OCI-LY1 (cell line): Measurements from ENCODE around the gene GJC2.
"Not testable (repeated sequence)": the region's sequence is repeated elsewhere in the genome, so short reads cannot be mapped to it uniquely, and the experiment has no call there.

Experiments used
- H2AFZ ChIP-seq: fragments of 200-600 bp; sonication (generic), shearing (Covaris generic); 2 replicates; pipeline ENCODE4 v1.6.0; 2014; ENCODE audit warnings: antibody characterized with exemption, mild to moderate bottlenecking, low read length
- H3F3A ChIP-seq: fragments of 200-600 bp; sonication (generic), shearing (Covaris generic); 2 replicates; pipeline ENCODE4 v1.6.0; 2014; ENCODE audit warnings: mild to moderate bottlenecking, antibody characterized with exemption, low read length, moderate library complexity; ENCODE audit not compliant: insufficient read depth
- H3K27ac ChIP-seq: fragments of 200-600 bp; sonication (generic); 2 replicates; pipeline ENCODE4 v1.5.1; 2014; ENCODE audit warnings: low read length, mixed run types, mild to moderate bottlenecking, low read depth; ENCODE audit not compliant: poor library complexity, severe bottlenecking
- H3K27me3 ChIP-seq: fragments of 200-600 bp; sonication (generic); 2 replicates; pipeline ENCODE4 v1.6.0; 2014; ENCODE audit warnings: antibody characterized with exemption, mild to moderate bottlenecking, low read length, moderate library complexity; ENCODE audit not compliant: insufficient read depth
- H3K36me3 ChIP-seq: fragments of 200-600 bp; sonication (generic); 2 replicates; pipeline ENCODE4 v1.6.1; 2014; ENCODE audit warnings: mild to moderate bottlenecking, antibody characterized with exemption, low read length, moderate library complexity, mixed read lengths; ENCODE audit not compliant: insufficient read depth
- H3K4me1 ChIP-seq: fragments of 200-600 bp; sonication (generic); 2 replicates; pipeline ENCODE4 v1.5.1; 2014; ENCODE audit warnings: mild to moderate bottlenecking, low read length, moderate library complexity; ENCODE audit not compliant: insufficient read depth, severe bottlenecking
- H3K4me2 ChIP-seq: fragments of 200-600 bp; sonication (generic), shearing (Covaris generic); 2 replicates; pipeline ENCODE4 v1.6.1; 2014; ENCODE audit warnings: low read length
- H3K4me3 ChIP-seq: fragments of 200-600 bp; sonication (generic); 2 replicates; pipeline ENCODE4 v1.5.1; 2014; ENCODE audit warnings: low read length, low read depth, mild to moderate bottlenecking, mixed read lengths; ENCODE audit not compliant: poor library complexity, severe bottlenecking
- H3K79me2 ChIP-seq: fragments of 200-600 bp; shearing (Covaris generic); 2 replicates; pipeline ENCODE4 v1.6.1; 2016; ENCODE audit warnings: mixed run types, low read length, mixed read lengths; ENCODE audit not compliant: insufficient read depth
- H3K9ac ChIP-seq: fragments of 200-600 bp; sonication (generic), shearing (Covaris generic); 2 replicates; pipeline ENCODE4 v1.6.1; 2014; ENCODE audit warnings: mild to moderate bottlenecking, low read length, mixed read lengths
- H3K9me2 ChIP-seq: fragments of 200-600 bp; sonication (generic), shearing (Covaris generic); 2 replicates; pipeline ENCODE4 v1.6.1; 2014; ENCODE audit warnings: low read depth, mild to moderate bottlenecking, low read length, mixed read lengths
- H3K9me3 ChIP-seq: fragments of 200-600 bp; shearing (Covaris generic); 2 replicates; pipeline ENCODE4 v1.6.1; 2014; ENCODE audit warnings: low read length, mixed read lengths
- H4K20me1 ChIP-seq: fragments of 200-600 bp; sonication (generic), shearing (Covaris generic); 2 replicates; pipeline ENCODE4 v1.6.0; 2016; ENCODE audit warnings: mild to moderate bottlenecking, low read length; ENCODE audit not compliant: insufficient read depth
- EZH2 ChIP-seq: fragments of 200-600 bp; sonication (generic), shearing (Covaris generic); IDR thresholded peaks from 2 replicates; pipeline ENCODE4 v1.8.0; 2017; ENCODE audit warnings: borderline replicate concordance, mixed run types, mild to moderate bottlenecking, antibody characterized with exemption, low read length, moderate library complexity, mixed read lengths
- TF ChIP-seq, protein P1 (sequence below): fragments of 200-600 bp; sonication (generic), shearing (Covaris generic); IDR thresholded peaks from 2 replicates; pipeline ENCODE4 v1.5.1; 2017; ENCODE audit warnings: mild to moderate bottlenecking, antibody characterized with exemption, low read length, moderate library complexity, mixed read lengths

GJC2 gene

DNA sequence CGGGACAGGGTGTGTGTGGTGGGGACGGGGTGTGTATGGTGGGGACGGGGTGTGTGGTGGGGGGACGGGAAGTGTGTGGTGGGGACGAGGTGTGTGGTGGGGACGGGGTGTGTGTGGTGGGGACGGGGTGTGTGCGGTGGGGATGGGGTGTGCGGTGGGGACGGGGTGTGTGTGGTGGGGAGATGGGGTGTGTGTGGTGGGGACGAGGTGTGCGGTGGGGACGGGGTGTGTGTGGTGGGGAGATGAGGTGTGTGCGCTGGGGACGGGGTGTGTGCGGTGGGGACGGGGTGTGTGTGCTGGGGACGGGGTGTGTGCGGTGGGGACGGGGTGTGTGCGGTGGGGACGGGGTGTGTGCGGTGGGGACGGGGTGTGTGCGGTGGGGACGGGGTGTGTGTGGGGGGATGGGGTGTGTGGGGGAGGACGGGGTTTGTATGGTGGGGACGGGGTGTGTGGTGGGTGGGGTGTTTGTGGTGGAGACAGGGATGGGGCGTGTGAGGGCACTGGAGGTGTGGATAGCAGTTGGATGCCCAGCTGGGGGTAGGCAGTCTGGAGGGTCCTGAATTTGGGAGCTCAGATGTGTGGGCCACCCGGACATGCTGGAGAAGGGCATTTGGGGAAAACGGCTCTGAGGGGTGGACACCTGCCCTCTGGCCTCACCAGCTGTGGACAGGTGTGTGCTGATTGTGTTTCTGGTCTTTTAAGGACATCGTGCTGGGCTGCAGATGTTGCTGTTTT lies 32.7 kb downstream of the GJC2 start:
- H3K4me3 ChIP-seq: no peak overlapping the region
- H3K27ac ChIP-seq: no peak overlapping the region
- no peaks in the 10 kb centered on the region for H3K27me3 ChIP-seq
- no peak overlapping the region for H2AFZ ChIP-seq
- H3K9me2 ChIP-seq: no peaks in the 10 kb centered on the region
- H3K79me2 ChIP-seq: no peaks in the 10 kb centered on the region
- H3K36me3 ChIP-seq: no peaks in the 10 kb centered on the region
- no peaks in the 10 kb centered on the region for H3K4me1 ChIP-seq
- no peaks in the 10 kb centered on the region for H4K20me1 ChIP-seq
- no peaks in the 10 kb centered on the region for H3F3A ChIP-seq
- no peak overlapping the region for H3K4me2 ChIP-seq
- no peaks in the 10 kb centered on the region for H3K9me3 ChIP-seq
- H3K9ac ChIP-seq: no peak overlapping the region
- TF ChIP-seq, protein P1, sequence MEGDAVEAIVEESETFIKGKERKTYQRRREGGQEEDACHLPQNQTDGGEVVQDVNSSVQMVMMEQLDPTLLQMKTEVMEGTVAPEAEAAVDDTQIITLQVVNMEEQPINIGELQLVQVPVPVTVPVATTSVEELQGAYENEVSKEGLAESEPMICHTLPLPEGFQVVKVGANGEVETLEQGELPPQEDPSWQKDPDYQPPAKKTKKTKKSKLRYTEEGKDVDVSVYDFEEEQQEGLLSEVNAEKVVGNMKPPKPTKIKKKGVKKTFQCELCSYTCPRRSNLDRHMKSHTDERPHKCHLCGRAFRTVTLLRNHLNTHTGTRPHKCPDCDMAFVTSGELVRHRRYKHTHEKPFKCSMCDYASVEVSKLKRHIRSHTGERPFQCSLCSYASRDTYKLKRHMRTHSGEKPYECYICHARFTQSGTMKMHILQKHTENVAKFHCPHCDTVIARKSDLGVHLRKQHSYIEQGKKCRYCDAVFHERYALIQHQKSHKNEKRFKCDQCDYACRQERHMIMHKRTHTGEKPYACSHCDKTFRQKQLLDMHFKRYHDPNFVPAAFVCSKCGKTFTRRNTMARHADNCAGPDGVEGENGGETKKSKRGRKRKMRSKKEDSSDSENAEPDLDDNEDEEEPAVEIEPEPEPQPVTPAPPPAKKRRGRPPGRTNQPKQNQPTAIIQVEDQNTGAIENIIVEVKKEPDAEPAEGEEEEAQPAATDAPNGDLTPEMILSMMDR: no peak
- no peak for TF ChIP-seq EZH2

DNA sequence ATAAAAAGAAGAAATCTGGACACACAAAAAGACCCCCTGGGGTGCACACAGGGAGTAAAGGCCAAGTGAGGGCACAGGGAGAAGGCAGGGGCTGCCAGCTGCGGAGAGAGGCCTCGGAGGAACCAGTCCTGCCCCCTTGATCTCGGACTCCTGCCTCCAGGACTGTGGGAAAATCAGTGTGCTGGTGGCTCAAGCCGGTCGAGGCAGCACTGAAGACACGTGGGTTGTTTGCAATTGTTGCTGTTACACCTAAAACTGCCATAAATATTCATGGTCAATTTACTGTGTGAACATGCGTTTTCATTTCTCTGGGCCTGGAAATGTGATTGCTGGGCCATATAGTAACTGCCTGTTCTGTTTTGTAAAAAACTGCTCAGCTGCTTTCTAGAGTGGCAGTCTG lies 34.4 kb downstream of the GJC2 start:
- Histone ChIP-seq H3K9me3 (no peaks in the 10 kb centered on the region), H3K79me2 (no peaks in the 10 kb centered on the region), H3K9ac (no peak overlapping the region), H2AFZ (no peak overlapping the region), H3K36me3 (no peaks in the 10 kb centered on the region), H3K9me2 (no peaks in the 10 kb centered on the region), H3K27ac (no peak overlapping the region), H4K20me1 (no peaks in the 10 kb centered on the region), H3K4me2 (no peak overlapping the region), H3K27me3 (no peaks in the 10 kb centered on the region), H3K4me3 (no peak overlapping the region), H3F3A (no peaks in the 10 kb centered on the region), H3K4me1 (no peaks in the 10 kb centered on the region)
- TF ChIP-seq, protein P1: no peak
- TF ChIP-seq EZH2: no peak

DNA sequence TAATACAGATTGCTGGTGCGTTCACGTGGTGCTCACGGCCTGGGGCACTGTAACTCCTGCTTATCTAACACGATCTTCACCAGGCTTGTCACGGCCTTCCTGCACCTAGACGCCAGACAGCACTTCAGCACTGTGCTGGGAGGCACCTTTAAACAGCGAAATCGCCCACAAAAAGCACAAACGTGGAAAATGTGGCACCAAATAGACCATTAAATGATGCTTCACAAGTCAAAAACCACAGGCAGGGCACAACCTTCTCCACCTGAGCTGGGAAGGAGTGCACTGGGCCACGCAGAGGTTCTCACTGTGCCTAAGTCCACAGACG lies 35.9 kb downstream of the GJC2 start:
- Histone ChIP-seq H2AFZ (no peak overlapping the region), H3K9me3 (no peaks in the 10 kb centered on the region), H3K4me1 (no peaks in the 10 kb centered on the region), H3K27ac (no peak overlapping the region), H3K9me2 (no peaks in the 10 kb centered on the region), H3K27me3 (no peaks in the 10 kb centered on the region), H3K4me3 (no peak overlapping the region), H4K20me1 (no peaks in the 10 kb centered on the region), H3K36me3 (no peaks in the 10 kb centered on the region), H3K79me2 (no peaks in the 10 kb centered on the region), H3K4me2 (no peak overlapping the region), H3K9ac (no peak overlapping the region), H3F3A (no peaks in the 10 kb centered on the region)
- TF ChIP-seq, protein P1: no peak
- TF ChIP-seq EZH2: no peak

DNA sequence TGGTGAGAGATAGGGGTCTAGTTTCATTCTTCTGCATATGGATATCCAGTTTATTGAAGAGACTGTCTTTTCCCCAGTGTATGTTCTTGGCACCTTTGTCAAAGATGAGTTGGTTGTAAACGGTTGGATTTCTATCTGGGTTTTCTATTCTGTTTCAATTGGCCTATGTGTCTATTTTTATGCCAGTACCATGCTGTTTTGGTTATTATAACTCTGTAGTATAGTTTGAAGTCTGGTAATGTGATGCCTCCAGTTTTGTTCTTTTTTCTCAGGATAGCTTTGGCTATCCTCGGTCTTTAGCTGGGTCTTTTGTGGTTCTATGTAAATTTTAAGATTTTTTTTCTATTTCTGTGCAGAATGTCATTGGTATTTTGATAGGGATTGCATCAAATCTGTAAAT lies 38.5 kb downstream of the GJC2 start:
- H3K27me3 ChIP-seq, H3K4me3 ChIP-seq, H3K36me3 ChIP-seq, H3K4me2 ChIP-seq, H3F3A ChIP-seq, H3K9me2 ChIP-seq, H3K4me1 ChIP-seq, H3K9me3 ChIP-seq, H3K79me2 ChIP-seq, H2AFZ ChIP-seq, H4K20me1 ChIP-seq, H3K27ac ChIP-seq, H3K9ac ChIP-seq: not testable (repeated sequence)
